HG03565 (cell line): ENCODE measurements around the gene PHLDA2.
"Not testable (repeated sequence)": the region's sequence is repeated elsewhere in the genome, so short reads cannot be mapped to it uniquely, and the experiment has no call there.

ENCODE experiments used
- ATAC-seq: cut with Tn5 transposase; IDR thresholded peaks from one replicate; pipeline ENCODE4 v1.9.1; 2021; ENCODE audit warnings: mild to moderate bottlenecking, moderate library complexity; ENCODE audit not compliant: unreplicated experiment

Gene PHLDA2

DNA sequence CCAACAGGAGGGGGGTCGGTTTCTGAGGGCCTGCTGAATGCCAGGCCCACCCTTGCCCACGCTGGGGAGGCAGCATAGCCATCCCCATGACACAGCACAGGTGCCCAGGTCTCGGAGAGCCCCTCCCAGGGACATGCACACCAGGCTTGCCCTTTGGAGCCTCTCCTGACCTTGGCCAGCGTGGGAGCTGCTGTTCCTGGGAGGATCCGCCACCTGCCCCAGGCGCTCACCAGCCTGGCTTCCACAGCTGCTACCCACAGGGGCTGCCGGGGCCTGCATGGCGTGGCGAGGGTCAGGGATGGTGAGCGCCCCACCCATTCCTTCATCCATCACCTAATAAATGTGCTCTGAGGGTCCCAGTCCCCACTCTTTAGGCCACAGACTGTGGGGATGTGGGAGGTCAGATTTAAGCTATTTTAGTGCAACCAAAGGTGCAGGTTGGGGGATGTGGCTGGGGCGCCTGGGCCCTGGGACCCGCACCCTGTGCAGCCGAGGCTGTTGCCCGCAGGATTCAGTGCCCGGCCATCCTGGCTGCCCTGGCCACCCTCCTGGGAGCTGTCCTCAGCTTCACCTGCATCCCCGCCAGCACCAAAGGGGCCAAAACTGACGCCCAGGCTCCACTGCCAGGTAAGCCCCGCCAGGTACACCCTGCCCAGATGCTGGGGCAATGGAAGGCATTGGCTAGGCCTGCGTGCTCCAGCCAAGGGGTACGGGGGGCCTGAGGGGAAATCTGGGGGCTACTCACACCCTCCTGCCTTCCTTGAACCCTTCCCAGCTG lies 12.9 kb downstream of the PHLDA2 start:
- ATAC-seq: no peak

DNA sequence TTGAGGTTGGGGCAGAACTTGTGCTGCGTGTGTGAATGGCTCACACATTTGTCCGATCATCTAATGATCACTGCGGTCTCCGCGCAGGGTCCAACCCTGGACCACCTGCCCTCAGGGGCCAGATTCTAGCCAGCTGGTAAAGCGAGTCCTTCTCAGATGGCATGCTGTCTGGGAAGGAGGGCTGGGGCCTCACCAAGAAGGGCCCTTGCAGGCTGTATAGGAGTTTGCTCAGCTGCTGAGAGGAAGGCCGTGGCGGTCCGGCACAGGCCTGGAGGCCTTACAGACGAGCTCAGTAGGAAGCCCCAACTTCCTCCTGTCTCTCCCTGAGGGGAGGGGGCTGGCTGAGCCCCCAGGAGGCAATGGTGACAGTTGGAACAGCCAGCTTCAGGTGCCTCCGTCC lies 13.7 kb downstream of the PHLDA2 start:
- no peak for ATAC-seq

DNA sequence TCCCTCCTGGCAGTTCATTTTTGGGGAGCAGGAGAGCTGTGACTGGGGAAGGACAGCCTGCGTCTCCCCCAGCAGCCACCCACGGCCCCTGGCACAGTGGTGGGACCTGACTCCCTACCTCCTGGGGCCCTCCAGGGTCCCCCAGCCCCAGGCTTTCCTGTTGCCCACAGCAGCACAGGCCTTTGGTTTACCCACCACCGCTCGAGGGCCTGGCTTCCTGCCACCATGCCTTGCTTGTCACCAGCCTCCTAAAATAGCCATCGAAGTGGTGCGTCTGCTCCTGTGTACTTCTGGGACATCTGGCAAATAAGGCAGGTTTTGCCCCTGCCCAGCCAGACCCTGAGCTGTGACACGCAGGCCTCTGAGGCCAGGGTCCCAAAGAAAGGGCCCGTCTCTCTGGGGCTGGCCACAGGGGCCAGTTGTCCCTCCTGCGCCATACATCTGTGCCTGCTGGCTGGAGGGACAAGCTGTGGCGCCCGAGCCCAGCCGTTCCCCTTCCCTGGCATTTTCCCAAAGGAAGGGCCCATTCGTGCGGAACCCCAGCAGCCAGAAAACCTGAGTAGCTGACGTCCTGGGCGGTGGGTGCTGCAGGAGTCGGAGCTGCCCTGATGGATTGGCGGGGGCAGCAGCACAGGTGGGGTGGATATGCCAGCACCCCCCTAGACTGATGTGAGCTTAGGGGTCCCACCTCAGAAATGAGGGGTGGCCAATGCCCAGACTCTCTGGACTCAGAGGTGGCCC lies 14.6 kb downstream of the PHLDA2 start:
- ATAC-seq: no peak

DNA sequence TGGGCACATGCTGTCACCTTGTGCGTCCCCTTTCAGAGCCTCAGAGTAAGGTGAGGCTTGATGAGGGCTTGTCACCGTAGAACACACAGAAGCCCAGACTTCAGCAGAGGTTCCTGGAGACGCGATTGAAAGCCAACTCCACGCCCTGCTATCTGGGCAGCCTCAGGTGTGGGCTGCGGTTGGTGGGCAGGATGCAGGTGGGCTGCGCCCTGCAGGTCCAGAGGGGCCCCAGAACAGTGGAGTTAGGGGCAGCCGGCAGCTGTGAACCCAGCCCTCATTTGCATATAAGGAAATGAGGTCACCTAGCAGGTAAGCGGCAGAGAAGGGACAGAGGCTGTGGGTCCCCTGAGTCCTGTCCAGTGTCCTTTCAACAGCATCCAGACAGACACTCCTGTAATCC lies 15.4 kb downstream of the PHLDA2 start:
- ATAC-seq: no peak

DNA sequence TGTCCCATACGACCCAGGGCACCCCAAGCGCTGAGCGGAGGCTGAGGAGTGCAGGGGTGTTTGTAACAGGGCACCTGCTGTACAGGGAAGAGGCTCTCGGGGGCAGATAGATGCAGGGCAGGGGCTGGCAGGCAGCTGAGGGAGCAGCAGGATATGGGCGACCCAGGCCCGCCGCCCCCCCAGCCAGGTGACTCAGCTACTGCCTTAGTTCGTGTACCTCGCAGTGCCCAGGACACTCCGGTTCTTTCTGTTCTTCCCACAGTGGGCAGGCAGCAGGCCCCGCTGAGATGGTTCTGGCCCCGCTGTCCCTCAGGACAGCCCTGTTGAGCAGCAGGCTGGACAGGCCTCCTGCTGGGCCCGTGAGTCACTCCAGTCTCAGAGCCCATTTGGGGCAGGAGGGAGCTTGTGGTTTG lies 16.2 kb downstream of the PHLDA2 start:
- no peak for ATAC-seq

DNA sequence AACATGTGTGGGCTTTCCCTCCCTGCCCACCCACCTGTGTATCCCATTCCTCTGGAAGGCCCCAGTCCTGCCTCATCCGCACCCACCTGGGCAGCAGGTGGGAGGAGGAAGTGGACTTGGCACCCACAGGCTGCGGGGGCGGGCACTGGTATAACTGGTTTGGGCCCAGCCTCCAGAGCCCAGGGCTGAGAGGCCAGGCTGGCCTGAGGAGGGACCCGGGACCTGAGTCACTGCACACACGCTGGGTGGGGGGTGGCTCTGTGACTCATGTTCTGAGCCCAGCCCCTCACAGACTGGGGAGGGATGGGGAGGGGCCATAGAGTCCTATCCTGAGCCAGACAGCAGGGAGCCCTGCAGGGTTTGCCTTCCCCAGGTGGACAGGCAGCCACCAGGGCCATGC lies 16.7 kb downstream of the PHLDA2 start:
- ATAC-seq: no peak

DNA sequence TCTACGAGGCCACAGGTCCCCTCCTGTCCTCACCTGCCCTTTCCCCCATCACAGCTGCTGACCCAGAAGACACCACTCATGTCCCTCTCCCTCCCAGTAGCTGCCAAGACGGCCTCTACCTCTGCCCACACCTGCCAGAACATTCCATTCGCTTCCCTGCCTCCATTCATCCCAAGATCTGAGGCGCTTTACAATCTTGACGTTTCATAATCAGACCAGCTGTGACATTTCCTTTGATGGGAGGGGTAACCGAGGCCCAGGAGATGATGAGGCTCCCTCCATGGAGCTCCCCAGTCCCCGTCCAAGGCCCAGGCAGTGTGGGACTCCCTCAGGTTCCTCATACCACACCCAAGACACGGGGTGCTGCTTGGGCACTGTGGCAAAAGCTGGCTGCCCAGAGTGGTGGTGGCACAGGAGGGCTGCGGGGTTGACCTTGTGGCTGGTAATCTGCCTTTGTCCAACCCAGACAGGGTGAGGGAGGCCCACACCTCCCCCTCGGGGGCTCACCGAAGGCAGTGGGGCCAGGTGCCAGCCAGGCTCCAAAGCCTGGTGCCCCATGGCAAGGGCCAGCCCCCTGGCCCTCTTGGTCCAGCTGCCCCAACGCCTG lies 17.3 kb downstream of the PHLDA2 start:
- ATAC-seq: no peak

DNA sequence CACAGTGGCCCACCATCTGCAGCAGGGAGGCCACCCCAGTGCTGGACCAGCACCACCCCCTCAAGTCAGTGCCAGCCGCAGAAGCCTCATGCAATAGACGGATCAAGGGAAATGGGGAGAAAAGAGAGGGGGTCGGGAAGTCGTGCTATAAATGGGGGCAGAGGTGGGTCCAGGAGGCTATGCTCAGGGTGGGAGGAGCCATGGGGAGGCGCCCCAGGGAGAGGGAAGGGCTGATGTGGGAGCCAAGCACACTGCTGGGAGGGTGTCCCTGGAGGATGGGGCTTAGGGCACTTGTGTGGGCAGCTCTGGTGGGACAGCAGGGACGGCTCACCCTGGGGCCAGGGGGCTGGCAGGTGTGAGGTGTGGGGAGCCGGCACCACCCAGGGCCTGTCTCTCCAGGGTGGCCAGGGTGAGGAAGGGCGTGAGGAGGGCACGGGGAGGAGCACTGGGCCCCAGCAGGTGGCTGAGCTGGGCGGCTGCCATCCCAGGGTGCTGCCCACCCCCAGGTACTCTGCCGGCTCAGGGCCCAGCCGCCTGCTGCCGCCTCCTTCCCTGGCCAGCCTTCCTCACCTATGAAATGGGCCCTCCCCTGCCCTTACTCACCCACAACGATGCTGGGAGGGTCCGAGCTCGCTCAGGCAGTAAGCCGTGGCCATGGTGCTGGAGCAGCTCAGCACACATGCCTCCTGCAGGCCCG lies 18.0 kb downstream of the PHLDA2 start:
- no peak for ATAC-seq

DNA sequence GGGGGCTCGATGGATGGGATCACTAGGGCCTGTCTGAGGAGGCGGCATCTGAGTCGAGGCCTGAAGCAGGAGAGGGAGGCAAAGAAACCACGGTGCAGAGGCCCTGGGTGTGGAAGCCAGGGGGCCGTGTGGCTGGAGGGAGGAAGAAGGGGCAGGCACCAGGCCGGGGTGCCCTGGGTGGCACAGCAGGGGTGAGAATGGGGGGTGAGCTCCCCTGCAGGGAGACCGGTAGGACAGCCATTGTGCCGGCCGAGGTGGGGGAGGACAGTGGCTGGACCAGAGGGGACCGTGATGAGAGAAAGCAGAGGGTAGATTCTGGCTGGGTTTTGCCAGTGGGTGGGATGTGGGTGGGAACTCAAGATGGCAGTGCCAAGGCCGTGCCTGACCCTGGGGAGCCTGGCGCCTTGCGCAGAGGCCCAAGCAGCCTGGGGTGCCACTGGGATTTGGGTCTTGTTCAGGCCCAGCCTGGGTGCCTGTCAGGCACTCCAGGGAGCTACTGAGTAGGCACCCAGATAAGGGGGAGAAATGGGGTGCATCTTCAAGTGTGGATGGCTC lies 18.7 kb downstream of the PHLDA2 start:
- no peak for ATAC-seq

DNA sequence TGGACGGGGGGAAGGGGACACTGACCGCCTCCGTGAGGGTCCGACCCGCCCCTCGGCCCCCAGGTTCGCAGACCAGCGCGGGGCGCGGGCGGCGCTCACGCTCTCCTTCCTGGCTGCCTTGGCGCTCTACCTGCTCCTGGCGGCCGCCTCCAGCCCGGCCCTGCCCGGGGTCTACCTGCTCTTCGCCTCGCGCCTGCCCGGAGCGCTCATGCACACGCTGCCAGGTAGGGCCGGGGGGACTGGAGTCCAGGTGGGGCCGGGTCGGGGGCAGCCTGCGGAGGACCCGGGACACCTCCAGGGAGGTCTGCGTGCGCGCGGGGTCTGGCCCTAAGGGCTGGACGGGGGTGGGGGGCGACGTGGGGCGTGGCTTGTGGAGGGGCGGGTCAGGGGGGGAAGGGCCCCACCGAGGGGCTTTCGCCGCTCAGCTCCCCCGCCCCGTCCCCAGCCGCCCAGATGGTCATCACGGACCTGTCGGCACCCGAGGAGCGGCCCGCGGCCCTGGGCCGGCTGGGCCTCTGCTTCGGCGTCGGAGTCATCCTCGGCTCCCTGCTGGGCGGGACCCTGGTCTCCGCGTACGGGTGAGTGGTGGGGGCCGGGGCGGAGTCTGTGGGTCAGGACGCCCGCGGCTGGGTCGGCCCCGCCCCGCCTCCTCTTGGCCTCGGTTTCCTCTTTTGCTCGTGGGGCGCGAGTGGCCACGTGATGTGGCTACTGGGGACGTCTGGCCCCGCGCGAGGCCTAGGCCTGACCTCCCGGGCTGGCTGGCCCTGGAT lies 19.9 kb downstream of the PHLDA2 start:
- ATAC-seq: no peak

DNA sequence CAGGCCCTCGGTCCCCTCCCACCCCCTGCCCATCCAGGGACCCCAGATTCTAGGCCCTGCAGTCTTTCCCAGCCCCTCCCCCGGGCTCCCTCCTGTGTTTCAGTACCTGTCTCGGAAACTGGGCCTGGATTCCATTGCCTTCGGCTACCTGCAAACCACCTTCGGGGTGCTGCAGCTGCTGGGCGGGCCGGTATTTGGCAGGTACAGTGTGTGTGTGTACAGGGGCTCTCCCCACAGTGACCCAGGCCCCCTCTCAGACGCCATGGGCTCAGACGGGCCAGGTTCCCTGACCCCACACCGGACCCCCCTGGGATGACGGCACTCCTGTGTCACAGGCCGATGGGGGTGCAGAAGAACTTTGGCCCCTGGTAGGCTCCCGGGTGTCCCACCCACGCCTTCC lies 21.1 kb downstream of the PHLDA2 start:
- ATAC-seq: no peak

DNA sequence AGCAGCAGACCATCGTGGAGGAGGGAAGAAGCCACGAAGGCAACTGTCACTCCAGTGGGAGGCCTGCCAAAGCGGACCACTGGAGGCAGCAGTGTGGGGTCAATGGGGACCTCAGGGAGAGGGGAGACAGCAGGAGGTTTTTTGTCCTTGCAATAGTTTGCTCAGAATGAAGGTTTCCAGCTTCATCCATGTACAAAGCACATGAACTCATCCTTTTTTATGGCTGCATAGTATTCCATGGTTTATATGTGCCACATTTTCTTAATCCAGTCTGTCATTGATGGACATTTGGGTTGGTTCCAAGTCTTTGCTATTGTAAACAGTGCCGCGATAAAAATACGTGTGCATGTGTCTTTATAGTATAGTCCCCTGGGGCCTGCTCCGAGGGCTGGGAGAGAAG lies 23.9 kb downstream of the PHLDA2 start:
- not testable (repeated sequence) for ATAC-seq

DNA sequence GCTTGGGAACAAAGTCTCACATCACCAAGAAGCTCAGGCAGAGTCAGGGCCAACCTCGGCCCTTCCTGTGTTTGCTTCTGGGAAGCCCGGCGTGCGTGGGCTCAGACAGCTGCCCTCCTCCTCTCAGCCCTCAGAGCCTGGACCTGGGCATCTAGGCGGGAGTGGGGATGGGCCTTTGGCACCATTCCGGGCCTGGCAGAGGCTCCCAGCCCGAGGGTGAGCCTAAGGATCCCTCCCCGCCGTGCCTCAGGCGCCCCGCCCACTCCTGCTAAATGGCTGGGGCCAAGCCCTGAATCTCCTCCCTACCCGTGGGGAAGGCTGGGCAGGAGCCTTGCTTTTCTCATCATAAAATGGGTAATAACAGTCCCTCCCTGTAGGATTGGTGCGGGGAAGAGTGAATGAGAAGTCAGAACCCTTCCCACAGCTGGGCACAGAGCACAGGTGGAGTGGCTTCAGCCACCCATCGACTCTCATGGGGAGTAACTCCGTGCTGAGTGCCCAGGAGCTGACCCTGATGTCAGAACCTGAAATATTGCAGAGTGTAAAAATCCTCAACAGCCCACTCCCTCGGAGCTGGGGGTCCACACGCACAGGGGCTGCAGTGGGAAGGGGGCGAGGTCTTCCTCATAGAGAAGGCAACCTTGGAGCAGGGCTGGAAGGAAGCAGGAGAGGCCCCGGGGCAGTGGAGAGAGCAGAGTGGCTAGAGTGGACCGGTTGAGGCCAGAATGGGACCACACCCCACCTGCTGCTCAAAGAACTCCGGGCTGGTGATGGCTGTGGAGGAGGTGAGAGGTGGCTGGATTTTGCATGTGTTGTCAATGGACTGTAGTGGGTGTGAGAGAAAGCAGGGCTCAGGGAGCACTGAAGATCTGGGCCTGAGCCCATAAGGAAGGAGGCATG lies 24.8 kb downstream of the PHLDA2 start:
- no peak for ATAC-seq

DNA sequence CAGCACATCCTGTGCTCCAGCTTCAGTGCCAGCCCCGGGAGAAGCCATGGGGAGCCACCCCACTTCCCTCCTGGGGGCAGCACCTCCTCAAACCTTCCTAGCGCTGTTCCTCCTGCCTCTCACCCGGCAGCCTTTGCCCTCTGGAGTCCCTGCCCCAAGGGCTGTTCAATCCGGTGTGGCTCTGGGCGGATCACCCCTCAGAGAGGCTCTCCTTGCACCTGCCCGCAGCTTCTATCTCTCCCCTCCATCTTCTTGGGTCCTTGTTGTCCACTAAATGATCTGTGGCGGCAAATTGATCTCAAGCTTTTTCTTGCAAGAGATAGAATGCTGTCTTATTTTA lies 25.6 kb downstream of the PHLDA2 start:
- ATAC-seq: no peak

DNA sequence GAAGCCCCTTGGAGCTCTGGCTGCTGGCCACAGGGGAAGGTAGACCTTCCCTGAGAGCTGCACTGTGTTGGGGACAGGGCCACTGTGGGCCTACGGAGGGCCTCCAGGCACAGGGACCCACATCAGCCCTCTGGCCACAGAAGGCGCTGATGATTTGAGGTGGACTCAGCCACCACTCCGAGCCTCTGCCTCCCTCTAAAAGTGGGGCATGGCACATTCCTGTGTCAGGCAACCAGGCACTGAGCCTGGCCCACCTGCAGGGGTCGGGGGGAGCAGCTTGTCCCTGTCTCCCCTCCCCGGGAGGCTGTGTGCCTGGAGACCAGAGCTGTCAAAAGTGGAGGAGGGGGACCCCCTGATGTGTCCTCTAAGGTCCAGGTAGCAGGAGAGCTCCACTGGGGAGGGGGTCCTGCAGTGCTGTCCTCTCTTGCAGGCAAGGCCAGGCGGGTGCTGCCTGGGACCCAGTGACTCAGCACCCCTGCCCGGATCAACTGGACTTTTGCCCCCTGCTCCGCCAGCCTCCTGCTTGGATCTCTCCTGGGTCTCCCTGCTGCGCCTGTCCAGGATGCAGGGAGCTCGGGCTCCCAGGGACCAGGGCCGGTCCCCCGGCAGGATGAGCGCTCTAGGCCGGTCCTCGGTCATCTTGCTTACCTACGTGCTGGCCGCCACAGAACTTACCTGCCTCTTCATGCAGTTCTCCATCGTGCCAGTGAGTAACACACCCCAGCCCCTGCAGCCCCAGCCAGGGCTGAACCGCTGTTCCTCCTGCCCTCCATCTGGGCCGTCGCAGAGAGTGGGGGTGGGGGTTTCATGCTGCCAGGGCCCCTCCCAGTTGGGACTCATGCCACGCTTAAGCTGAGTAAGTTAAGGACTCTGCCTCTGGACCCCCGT lies 26.2 kb downstream of the PHLDA2 start:
- no peak for ATAC-seq

DNA sequence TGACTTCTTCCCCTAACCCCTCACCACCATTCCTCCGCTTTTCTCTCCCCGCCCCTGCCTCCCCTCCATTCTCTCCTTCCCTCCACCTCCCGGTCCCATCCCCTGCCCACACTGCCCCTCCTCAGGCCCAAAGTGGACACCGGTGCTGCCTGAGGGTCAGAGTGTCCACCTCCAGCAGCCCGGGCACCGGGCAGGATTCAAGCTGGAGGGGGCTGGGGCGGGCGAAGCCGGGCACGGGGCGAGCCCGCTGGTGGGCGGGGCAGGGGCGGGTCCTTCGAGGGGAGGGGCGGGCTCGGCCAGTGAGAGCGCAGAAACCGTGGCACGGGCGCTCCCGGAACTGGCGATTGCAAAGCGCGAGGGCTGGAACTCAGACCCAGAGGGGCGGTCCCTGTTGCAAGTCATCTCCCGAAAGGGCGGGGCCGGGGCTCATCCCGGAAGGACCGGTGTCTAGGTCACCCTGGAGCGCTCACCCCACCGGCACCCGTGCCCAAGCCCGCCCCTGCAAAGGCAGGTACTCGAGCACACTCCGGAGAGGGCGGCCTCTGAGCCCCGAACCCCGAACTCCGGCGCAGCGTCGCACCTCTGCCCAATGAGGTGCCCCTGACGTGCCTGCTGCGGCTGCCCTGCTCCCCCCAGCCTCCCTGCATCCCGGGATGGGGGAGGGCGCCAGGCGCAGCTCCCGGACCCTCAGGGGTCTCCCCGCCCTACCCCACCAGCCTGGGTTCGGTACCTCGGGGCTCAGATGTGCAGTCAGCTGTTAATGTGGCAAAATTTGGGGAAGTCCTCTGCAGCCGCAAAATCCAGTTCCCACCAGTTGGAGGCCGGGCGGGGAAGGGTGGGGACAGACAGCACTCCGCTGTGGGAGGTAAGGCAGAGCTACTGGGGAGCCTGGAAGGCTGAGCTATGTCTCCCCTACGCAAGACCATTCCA lies 27.1 kb downstream of the PHLDA2 start:
- ATAC-seq: peak; percentile 80

DNA sequence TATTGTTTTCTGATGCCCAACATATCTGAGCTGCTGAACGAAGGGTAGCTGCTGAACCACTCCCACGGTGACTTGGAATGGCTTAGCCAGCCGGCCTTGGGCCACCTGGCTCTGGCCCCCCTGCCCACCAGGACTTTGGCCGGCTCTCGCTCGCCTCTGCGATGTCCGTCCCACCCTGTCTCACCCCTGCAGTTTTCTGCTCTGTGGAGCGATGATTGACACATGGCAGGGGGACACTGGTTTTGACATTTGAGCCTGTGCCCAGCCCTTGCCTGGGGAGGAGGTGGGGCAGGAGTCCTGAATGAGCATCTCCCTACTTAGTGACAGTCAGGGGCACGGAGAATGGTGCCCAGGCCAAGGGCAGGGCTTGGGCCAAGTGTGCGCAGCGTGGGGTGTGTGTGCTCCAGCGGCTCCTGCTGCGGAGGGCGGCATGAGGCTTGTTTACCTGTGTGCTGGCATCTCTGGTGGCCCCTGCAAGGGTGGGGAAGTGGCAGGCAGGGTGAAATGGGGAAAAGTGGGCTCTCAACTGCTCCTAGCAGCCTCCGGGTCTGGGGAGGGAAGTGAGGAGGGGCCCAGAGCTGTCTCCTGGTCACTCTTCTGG lies 27.9 kb downstream of the PHLDA2 start:
- no peak for ATAC-seq
